MCF 10A (cell line): ENCODE data around the gene RBFOX2. TPM values are rescaled to one million over a fixed set of nuclear protein-coding genes. Genes with fewer than 3 reads are reported as not detected.

Experiments
- BruUV-seq: library from RNA; stranded (reverse); fragments of 400-500 nt; replicated peaks from 2 replicates; lab custom pipeline; 2021; lab: Mats Ljungman, UMichigan
- CTCF ChIA-PET: fragments of 300-600 bp; sonication (Branson Sonifier 250); formaldehyde crosslinking; extraction: SDS; loops from one replicate; lab custom pipeline; 2021; ENCODE audit warnings: antibody characterized with exemption, inconsistent platforms; lab: Yijun Ruan, JAX
- POLR2A ChIA-PET: fragments of 300-600, 350-650 bp; sonication (Branson Sonifier 250); formaldehyde crosslinking; extraction: SDS; loops from one replicate; lab custom pipeline; 2020; ENCODE audit warnings: antibody characterized with exemption, inconsistent platforms; lab: Yijun Ruan, JAX
- DNase-seq: peaks from one replicate; pipeline ENCODE4 v3.0.0-alpha.2; 2018; ENCODE audit not compliant: unreplicated experiment
- H3K27ac Mint-ChIP-seq: one replicate; pipeline ENCODE4 v1.8.0; 2022; ENCODE audit warnings: mild to moderate bottlenecking, low read depth, mixed read lengths; ENCODE audit not compliant: unreplicated experiment
- H3K27me3 Mint-ChIP-seq: one replicate; pipeline ENCODE4 v1.8.0; 2022; ENCODE audit warnings: mixed read lengths; ENCODE audit not compliant: insufficient read depth, unreplicated experiment
- H3K36me3 Mint-ChIP-seq: one replicate; pipeline ENCODE4 v1.8.0; 2022; ENCODE audit warnings: mild to moderate bottlenecking, moderate library complexity, mixed read lengths; ENCODE audit not compliant: insufficient read depth, unreplicated experiment
- H3K4me1 Mint-ChIP-seq: one replicate; pipeline ENCODE4 v1.8.0; 2022; ENCODE audit warnings: mixed read lengths; ENCODE audit not compliant: insufficient read depth, unreplicated experiment
- H3K4me3 Mint-ChIP-seq: one replicate; pipeline ENCODE4 v1.8.0; 2022; ENCODE audit warnings: mild to moderate bottlenecking, moderate library complexity, mixed read lengths; ENCODE audit not compliant: unreplicated experiment
- H3K9me3 Mint-ChIP-seq: one replicate; pipeline ENCODE4 v1.8.0; 2022; ENCODE audit warnings: mixed read lengths; ENCODE audit not compliant: unreplicated experiment
- CTCF ChIP-seq: fragments of 200-600 bp; IDR thresholded peaks from one replicate; pipeline ENCODE4 v1.8.0; 2022; ENCODE audit warnings: antibody characterized with exemption, mild to moderate bottlenecking; ENCODE audit not compliant: unreplicated experiment
- intact Hi-C: fragments of 100-400 bp; cut with micrococcal nuclease; formaldehyde crosslinking; loops from 2 replicates; pipeline ENCODE4 v1.14.1; 2022
- total RNA-seq: library from RNA; stranded (reverse); gene quantifications from 2 replicates; pipeline ENCODE4 v1.2.3, GENCODE V29; 2022

The RBFOX2 gene
- total RNA-seq, 1 experiment from 2014 or later, result 89.4 TPM

GRCh38 chr22:35910003-35910769, 118.4 kb downstream of the RBFOX2 start:
- CTCF ChIA-PET, result interaction anchor here (0.6 to 2.2 kb wide), 4 partner anchors 9 to 119 kb away, joined by 3 to 12 read pairs (median 3); partner anchors contain the start of gene RBFOX2
- H3K27ac Mint-ChIP-seq, result no peak overlapping the region
- BruUV-seq, result no TSS peak
- H3K4me3 Mint-ChIP-seq, result no peak overlapping the region
- intact Hi-C loops, result loop anchor here (1.0 kb wide), 1 partner anchor 27 kb away; no protein-coding TSS in a partner anchor
- POLR2A ChIA-PET, result interaction anchor here (0.6 to 10.5 kb wide), 4 partner anchors 8 to 72 kb away, joined by 3 to 247 read pairs (median 96); no protein-coding TSS in a partner anchor
- no peak for DNase-seq
- H3K27me3 Mint-ChIP-seq, result no peaks in the 10 kb centered on the region
- H3K36me3 Mint-ChIP-seq, result no peaks in the 10 kb centered on the region
- peaks cover 31% of the 10 kb centered on the region for H3K4me1 Mint-ChIP-seq
- H3K9me3 Mint-ChIP-seq, result no peaks in the 10 kb centered on the region
- TF ChIP-seq CTCF, result no peak

- Mint-ChIP-seq H3K36me3 (no peaks in the 10 kb centered on the region), H3K4me3 (no peak overlapping the region), H3K9me3 (no peaks in the 10 kb centered on the region), H3K27ac (no peak overlapping the region), H3K4me1 (peaks cover 35% of the 10 kb centered on the region), H3K27me3 (no peaks in the 10 kb centered on the region)
- ChIA-PET POLR2A (interaction anchor here (2.2 to 7.4 kb wide), 2 partner anchors 8 to 11 kb away, joined by 15 to 78 read pairs; no protein-coding TSS in a partner anchor), CTCF (interaction anchor here (0.6 kb wide), 1 partner anchor 534 kb away, joined by 3 read pairs; no protein-coding TSS in a partner anchor)
- no peak for DNase-seq
- no TSS peak for BruUV-seq
- no peak for TF ChIP-seq CTCF
- intact Hi-C loops, result no loop called here
These were observed 122.7 kb downstream of the RBFOX2 start for GRCh38 chr22:35905894-35906293.

DNA sequence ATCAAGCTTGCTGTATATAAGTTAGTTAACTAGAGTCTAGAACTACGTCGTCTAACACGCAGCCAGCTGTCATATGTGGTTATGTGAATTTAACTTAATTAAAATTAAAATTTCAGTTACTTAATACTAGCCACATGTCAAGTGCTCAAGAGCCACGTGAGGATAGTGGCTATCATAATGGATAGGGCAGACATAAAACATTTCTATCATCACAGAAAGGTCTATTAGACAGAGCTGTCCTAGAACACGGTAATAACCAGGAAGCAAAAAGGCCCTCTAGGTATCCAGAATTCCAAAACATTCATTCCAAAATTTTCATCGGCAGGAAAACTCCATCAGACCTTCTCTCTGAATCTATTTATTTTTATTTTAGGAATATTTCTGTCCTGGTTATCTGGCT, 123.9 kb downstream of the RBFOX2 start:
- H3K27ac Mint-ChIP-seq, result peak overlapping the region; percentile 46
- TF ChIP-seq CTCF, result no peak
- intact Hi-C loops, result no loop called here
- no peak overlapping the region for H3K4me3 Mint-ChIP-seq
- POLR2A ChIA-PET, result interaction anchor here (0.8 to 7.4 kb wide), 5 partner anchors 9 to 68 kb away, joined by 3 to 78 read pairs (median 6); no protein-coding TSS in a partner anchor
- BruUV-seq, result no TSS peak
- CTCF ChIA-PET, result interaction anchor here (0.8 kb wide), 1 partner anchor 10 kb away, joined by 3 read pairs; no protein-coding TSS in a partner anchor
- H3K36me3 Mint-ChIP-seq, result no peaks in the 10 kb centered on the region
- H3K9me3 Mint-ChIP-seq, result no peaks in the 10 kb centered on the region
- peaks cover 34% of the 10 kb centered on the region for H3K4me1 Mint-ChIP-seq
- no peak for DNase-seq
- H3K27me3 Mint-ChIP-seq, result no peaks in the 10 kb centered on the region

GRCh38 chr22:35904336-35904692, 124.3 kb downstream of the RBFOX2 start:
- BruUV-seq, result no TSS peak
- CTCF ChIA-PET, result interaction anchor here (0.5 to 0.8 kb wide), 2 partner anchors 11 to 56 kb away, joined by 3 to 4 read pairs; no protein-coding TSS in a partner anchor
- TF ChIP-seq CTCF, result no peak

More at GRCh38 chr22:35904336-35904692, 124.3 kb downstream of the RBFOX2 start:
- Mint-ChIP-seq H3K36me3 (no peaks in the 10 kb centered on the region), H3K27ac (no peak overlapping the region), H3K9me3 (no peaks in the 10 kb centered on the region), H3K4me1 (peaks cover 34% of the 10 kb centered on the region), H3K27me3 (no peaks in the 10 kb centered on the region), H3K4me3 (no peak overlapping the region)
- POLR2A ChIA-PET, result interaction anchor here (0.8 to 7.4 kb wide), 5 partner anchors 9 to 68 kb away, joined by 3 to 78 read pairs (median 6); no protein-coding TSS in a partner anchor
- intact Hi-C loops, result no loop called here
- DNase-seq, result no peak
